ENCODE measurements around the gene CTSE.

DNA sequence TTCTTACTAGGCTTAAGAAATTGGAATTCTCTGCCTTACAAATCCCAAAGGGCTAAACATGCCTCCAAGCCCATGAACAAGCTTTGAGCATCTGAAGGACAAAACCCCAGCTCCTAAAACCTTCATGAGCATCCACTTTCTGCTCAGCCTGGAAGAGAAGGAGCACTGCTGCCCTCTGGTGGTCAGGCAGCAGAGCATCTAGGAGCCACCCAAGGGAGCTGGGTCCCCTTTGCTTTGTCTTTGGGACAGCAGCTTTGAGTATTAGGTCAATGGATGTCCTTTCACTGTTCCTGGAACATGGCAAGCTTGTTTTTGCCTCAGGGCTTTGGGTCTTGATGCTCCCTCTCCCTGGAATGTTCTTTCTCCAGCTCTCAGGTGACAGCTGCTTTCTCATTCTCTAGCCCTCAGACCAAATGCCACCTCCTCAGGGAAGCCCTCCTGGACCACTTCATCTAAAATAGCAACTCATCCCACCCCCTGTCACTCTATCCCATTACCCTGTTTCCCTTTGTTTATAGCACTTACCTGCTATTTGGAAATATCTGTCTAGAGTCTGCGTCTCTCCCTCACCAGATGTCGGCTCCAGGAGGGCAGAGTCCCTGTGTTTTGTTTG lies 46.2 kb downstream of the CTSE start:
- TF ChIP-seq, protein P1, sequence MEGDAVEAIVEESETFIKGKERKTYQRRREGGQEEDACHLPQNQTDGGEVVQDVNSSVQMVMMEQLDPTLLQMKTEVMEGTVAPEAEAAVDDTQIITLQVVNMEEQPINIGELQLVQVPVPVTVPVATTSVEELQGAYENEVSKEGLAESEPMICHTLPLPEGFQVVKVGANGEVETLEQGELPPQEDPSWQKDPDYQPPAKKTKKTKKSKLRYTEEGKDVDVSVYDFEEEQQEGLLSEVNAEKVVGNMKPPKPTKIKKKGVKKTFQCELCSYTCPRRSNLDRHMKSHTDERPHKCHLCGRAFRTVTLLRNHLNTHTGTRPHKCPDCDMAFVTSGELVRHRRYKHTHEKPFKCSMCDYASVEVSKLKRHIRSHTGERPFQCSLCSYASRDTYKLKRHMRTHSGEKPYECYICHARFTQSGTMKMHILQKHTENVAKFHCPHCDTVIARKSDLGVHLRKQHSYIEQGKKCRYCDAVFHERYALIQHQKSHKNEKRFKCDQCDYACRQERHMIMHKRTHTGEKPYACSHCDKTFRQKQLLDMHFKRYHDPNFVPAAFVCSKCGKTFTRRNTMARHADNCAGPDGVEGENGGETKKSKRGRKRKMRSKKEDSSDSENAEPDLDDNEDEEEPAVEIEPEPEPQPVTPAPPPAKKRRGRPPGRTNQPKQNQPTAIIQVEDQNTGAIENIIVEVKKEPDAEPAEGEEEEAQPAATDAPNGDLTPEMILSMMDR (optimal IDR thresholded peaks at IDR 0.05 in 1 of 3, IDR thresholded peaks at IDR 0.05 in 1 of 3, conservative IDR thresholded peaks at IDR 0.05 in 1 of 3; ENCODE audit: extremely low read depth in 1 of 3, insufficient read depth in 2 of 3, low read length in 3 of 3): peak; percentile 95 to 98 (median 96)
- no peak for TF ChIP-seq EZH2 (IDR thresholded peaks at IDR 0.05; ENCODE audit: low read length)
